BJ (cell line): ENCODE data around the gene IMMT. TPM values are rescaled to one million over a fixed set of nuclear protein-coding genes. Genes with fewer than 3 reads are reported as not detected.

Experiments used
- CTCF ChIA-PET: fragments of 350-600 bp; formaldehyde crosslinking; extraction: SDS; loops from one replicate; lab custom pipeline; 2021; ENCODE audit warnings: antibody characterized with exemption, inconsistent platforms; lab: Yijun Ruan, JAX
- POLR2A ChIA-PET: fragments of 300-600 bp; sonication (Branson Sonifier 250); formaldehyde crosslinking; extraction: SDS; loops from one replicate; lab custom pipeline; 2021; ENCODE audit warnings: antibody characterized with exemption; lab: Charles Lee
- DNase-seq: peaks from one replicate; pipeline ENCODE4 v3.0.0-alpha.2; 2011; ENCODE audit warnings: low read depth
- H3K27me3 ChIP-seq: 2 replicates; pipeline ENCODE4 v1.6.0; 2011; ENCODE audit warnings: low read length; ENCODE audit not compliant: control insufficient read depth, insufficient read depth
- H3K36me3 ChIP-seq: 2 replicates; pipeline ENCODE4 v1.5.1; 2011; ENCODE audit warnings: low read length; ENCODE audit not compliant: control insufficient read depth, insufficient read depth
- H3K4me3 ChIP-seq: 2 replicates; pipeline ENCODE4 v1.5.1; 2011; ENCODE audit warnings: low read depth, mild to moderate bottlenecking, control low read depth, low read length
- polyA plus RNA-seq: library from polyadenylated mRNA; depleted of rRNA; stranded (reverse); fragments of >200 nt; gene quantifications from 2 replicates; pipeline ENCODE4 v1.2.3, GENCODE V29; 2011
- TF ChIP-seq, protein P1 (sequence below): IDR thresholded peaks from 2 replicates; pipeline ENCODE4 v1.5.1; 2011; ENCODE audit warnings: low read depth, mild to moderate bottlenecking, control low read depth, inconsistent platforms, low read length, moderate library complexity; ENCODE audit not compliant: insufficient read depth

IMMT gene
- polyA plus RNA-seq, 1 experiment, result 33.7 TPM

DNA sequence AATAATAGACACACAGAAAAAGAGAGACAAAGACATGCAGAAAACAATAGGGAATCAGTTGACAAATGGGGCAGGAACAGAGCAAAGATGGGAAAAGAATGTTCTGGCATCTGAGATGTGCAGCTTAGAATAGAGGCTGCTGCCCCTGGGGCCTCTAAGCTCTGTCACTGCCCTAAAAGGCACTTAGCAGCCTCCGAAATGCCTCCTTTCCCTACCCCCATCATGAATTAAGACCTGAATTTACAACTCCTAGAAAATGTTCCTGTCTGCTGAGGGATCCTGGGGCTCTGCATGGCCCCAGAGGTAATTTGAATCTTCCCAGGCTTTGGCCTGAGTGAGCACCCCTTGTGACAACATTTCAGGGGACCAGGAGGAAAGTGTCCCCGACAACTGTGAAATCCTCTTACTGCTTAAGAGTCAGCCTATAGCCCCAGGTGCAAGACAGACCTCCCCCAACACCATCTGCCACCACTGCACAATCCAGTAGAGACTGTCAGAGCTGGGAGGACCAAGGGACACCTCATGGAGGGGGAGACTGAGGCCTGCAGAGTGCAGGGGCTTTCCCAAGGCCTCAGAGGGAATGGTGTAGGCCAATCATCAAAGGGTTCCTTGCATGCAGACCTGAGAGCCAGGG, 28.8 kb upstream of the IMMT start:
- TF ChIP-seq, protein P1, sequence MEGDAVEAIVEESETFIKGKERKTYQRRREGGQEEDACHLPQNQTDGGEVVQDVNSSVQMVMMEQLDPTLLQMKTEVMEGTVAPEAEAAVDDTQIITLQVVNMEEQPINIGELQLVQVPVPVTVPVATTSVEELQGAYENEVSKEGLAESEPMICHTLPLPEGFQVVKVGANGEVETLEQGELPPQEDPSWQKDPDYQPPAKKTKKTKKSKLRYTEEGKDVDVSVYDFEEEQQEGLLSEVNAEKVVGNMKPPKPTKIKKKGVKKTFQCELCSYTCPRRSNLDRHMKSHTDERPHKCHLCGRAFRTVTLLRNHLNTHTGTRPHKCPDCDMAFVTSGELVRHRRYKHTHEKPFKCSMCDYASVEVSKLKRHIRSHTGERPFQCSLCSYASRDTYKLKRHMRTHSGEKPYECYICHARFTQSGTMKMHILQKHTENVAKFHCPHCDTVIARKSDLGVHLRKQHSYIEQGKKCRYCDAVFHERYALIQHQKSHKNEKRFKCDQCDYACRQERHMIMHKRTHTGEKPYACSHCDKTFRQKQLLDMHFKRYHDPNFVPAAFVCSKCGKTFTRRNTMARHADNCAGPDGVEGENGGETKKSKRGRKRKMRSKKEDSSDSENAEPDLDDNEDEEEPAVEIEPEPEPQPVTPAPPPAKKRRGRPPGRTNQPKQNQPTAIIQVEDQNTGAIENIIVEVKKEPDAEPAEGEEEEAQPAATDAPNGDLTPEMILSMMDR, result no peak
- Histone ChIP-seq H3K36me3 (no peaks in the 10 kb centered on the region), H3K4me3 (no peak overlapping the region), H3K27me3 (no peaks in the 10 kb centered on the region)
- ChIA-PET POLR2A (no interaction called here), CTCF (interaction anchor here (1.8 to 7.1 kb wide), 2 partner anchors 11 to 147 kb away, joined by 5 to 66 read pairs; no protein-coding TSS in a partner anchor)
- no peak for DNase-seq

DNA sequence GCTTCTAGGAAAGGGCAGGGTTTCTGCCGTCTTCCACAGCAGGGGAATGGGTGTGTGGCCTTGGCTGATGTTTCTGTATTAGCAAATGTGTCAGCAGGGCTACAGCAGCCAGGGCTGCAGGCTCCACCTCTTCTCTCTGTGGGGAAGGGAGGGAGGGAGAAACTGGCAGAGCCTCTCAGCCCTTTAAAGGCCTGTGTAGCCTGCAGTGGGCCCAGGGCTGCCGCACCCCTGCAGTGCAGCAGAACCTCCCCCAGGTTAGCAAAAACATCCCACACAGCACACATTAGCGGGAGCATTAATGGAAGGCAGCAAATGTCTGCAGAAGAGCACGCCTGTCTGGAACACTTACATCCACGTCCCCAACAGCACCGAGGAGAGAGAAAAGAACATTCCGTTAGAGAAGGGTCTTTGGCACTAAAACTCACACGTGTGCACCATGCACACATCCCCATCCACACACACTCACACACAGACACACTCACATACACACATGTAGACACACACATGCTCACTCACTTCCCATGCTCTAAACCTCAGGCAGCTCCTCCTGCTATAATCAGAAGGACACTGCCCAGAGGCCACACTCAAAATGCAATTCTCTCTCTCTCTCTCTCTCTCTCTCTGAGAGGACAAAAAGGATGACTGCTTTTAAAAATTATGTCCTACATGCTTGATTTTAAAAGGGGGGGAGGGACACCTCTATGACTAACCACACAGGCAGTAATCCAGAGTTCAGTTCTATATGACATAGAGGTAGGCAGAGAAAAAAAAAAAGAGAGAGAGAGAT, 28.1 kb upstream of the IMMT start:
- Histone ChIP-seq H3K36me3 (no peaks in the 10 kb centered on the region), H3K27me3 (no peaks in the 10 kb centered on the region), H3K4me3 (no peak overlapping the region)
- no peak for DNase-seq
- ChIA-PET POLR2A (interaction anchor here (0.7 kb wide), 1 partner anchor 452 kb away, joined by 7 read pairs; no protein-coding TSS in a partner anchor), CTCF (interaction anchor here (1.8 to 7.1 kb wide), 2 partner anchors 10 to 148 kb away, joined by 5 to 66 read pairs; no protein-coding TSS in a partner anchor)
- TF ChIP-seq, protein P1, result no peak

DNA sequence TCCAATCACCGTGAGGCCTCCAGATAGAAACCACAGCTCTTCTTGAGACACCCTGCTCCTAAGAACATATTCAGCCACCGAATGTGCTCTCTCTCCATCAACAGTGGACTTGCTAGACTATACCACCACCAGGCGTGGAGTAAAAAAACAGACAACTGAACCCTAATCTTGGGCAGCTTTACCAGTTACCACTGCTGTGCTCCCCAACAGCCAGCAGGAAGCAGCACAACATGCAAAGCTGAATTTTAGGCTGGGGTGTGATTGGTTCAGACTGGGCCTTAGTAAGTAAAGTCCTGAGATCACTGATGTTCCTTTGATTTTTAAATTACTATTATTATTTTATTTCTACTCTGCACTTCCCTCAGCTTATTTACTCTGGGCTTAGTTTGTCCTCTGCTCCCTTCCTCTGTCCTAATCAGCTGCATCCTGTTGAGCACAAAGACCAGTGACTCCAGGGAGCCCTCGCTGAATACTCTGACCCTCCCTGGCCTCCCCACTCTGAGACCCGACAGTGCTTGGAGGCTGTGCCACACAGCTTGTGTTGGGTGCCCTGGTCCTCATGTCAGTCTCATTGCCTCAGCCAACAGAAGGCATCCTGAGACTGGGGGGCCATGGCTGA, 25.9 kb upstream of the IMMT start:
- DNase-seq, result no peak
- TF ChIP-seq, protein P1, result peak; percentile 89
- ChIA-PET POLR2A (no interaction called here), CTCF (interaction anchor here (0.6 to 7.1 kb wide), 34 partner anchors 8 to 407 kb away, joined by 3 to 66 read pairs (median 4); partner anchors contain the start of genes KDM3A and MRPL35)
- Histone ChIP-seq H3K4me3 (no peak overlapping the region), H3K27me3 (no peaks in the 10 kb centered on the region), H3K36me3 (no peaks in the 10 kb centered on the region)

DNA sequence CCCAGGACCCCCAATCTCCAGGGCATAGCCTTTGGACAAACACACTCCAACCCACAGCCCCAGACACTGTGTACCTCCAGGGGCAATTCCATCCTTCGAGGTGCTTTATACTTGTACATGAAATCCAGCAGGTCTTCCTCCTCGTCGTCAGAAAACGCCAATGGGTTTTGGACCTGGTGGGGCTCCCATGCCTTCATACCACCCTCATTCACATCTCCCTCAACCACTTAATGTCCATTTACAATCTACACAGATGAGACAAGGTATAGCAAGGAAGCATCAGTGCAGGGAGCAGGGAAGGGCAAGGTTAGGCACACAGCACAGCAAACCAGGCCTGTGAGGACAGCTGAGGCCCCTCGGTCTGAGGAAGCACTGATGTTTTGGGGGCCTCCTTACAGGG, 24.6 kb upstream of the IMMT start:
- no peaks in the 10 kb centered on the region for H3K27me3 ChIP-seq
- ChIA-PET CTCF (interaction anchor here (2.0 to 7.1 kb wide), 3 partner anchors 9 to 151 kb away, joined by 6 to 66 read pairs (median 20); no protein-coding TSS in a partner anchor), POLR2A (no interaction called here)
- TF ChIP-seq, protein P1, result no peak
- H3K4me3 ChIP-seq, result no peak overlapping the region
- no peak for DNase-seq
- H3K36me3 ChIP-seq, result no peaks in the 10 kb centered on the region

DNA sequence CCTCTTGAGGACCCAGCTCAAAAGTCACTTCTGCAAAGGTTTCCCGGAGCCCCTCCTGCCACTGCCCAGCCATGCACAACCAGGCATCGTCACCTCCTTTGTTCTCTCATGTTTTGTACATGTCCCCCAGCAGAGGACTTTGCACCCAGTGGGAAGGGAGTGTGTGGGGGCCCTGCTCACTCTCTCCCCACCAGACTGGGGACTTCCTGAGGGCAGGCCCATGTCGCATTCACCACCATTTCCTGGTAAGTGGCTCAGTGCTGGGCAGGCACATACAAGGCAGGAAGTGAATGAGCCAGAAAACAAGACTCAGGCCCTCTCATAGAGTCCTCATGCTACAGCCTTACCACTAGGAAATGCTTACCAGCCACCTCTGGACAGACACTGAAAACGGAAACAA, 22.9 kb upstream of the IMMT start:
- TF ChIP-seq, protein P1, result no peak
- POLR2A ChIA-PET, result no interaction called here
- no peak for DNase-seq
- CTCF ChIA-PET, result no interaction called here
- H3K4me3 ChIP-seq, result no peak overlapping the region
- no peaks in the 10 kb centered on the region for H3K36me3 ChIP-seq
- H3K27me3 ChIP-seq, result no peaks in the 10 kb centered on the region
